NCI-H128 (cell line): ENCODE results near the gene TICAM2.

Source experiments
- DNase-seq: peaks from one replicate; lab custom pipeline; 2025; ENCODE audit not compliant: unreplicated experiment; lab: John Stamatoyannopoulos, UW

Gene TICAM2

DNA sequence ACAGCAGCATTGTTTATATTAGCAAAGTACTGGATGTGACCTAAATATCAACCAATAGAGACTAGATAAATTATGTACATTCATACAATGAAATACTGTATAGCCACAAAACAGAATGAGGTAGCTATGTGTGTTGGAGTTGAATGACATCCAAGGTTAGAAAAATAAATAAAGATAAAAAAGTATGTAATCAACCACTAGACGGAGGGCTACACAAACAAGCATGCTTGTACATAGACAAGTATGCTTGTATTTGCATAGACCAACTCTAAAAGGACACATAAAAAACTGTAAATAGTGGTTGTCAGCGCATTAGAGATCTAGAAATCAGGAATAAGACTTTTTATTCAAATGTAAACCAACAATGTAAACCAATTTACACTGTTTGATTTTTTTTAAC, 60.7 kb downstream of the TICAM2 start:
- DNase-seq = no peak

DNA sequence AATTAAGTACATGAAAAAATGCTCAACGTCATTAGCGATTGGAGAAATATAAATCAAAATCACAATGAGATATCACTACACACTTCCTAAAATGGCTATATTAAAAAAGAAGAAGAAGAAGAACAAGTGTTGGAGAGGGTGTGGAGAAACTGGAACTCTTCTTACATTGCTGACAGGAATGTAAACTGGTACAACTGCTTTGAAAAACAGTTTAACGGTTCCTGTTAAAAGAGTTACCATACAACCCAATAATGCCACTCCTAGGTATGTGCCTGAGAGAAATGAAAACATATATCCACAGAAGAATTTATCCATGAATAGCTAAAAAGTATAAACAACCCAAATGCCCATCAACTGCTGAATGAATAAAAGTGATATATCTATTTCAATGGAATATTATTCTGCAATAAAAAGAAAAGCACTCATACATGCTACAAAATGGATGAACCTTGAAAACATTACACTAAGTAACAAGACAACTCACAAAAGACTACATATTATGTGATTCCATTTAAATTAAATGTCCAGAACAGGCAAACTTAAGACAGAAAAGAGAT, 66.7 kb downstream of the TICAM2 start:
- DNase-seq = no peak

DNA sequence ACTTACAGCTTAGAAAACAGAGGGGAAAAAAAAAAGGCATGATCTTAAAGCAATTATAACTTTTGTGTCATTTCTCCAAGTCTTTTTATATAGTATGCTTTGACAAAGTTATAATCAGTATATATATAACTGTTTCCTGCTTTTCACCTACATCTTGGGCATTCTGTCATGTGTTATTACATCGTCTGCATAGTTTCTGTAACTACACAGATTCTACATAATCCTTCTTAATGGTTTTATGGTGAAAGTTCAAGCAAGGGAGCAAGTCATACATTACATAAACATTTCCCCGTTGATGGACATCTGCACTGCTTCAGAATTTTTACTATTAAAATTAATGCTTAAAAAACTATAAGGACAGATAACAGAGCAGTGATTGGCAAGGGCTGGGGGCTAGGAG, 69.8 kb downstream of the TICAM2 start:
- DNase-seq = no peak

DNA sequence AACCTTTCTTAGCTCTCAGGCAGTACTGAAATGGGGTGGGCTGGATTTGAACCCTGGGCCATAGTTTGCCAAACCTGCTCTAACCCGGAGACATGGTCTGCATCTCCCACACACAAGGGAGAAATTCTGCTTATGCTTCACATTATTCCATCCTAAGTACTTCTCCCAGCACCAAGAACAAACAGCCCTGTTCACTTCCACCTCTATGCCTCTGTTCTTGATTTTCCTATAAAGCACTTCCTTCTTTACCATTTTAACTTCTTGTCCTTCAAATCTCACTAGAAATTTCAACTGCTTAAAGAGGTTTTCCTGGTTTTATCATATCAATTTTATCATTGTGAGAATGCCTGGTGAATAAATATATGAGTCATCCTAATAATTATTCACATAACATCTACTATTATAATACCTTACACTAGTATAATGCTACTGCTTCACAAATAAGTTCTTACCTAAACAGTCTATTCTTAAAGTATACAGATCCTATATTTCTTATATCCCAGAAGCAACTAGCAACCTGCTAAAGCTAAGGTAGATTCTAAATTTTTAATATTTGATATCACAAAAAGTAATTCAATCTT, 70.4 kb downstream of the TICAM2 start:
- DNase-seq = no peak

DNA sequence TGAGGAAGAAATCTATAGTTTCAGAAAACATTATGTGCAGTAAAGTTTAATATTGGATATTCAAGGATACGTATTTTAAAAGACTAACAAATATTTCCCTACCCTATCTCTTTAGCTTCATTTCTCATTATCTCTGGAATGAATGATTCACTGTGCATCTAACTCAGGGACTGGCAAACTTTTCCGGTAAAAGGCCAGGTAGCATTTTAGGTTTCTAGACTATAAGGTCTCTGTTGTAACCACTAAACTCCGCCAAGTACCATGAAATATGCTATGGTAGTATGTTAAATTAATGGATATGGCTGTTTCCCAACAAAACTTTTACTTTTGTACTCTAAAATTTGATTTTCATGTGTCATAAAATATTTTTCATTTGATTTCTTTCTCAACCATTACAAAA, 70.9 kb downstream of the TICAM2 start:
- no peak for DNase-seq

DNA sequence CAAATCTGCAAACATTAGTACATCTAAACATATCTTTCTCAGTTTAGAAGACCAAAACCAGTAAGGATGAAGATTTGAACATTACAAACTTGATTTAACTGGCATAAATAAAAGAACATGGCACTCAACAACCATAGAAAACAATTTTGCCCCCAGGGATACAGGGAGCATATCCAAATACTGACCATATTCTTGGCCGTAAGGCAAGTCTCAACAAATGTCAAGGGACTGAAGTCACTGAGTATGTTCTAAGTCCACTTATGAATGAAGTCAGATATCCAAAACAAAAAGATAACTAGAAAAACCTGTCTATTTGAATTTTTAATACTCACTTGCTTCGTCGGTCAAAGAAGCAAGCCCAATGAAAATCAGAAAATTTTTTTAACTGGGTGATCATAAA, 71.9 kb downstream of the TICAM2 start:
- DNase-seq = no peak
